Neuronal stem cell (in vitro differentiated cells): ENCODE measurements around the gene ZNF236.

Experiments
- DNase-seq: peaks from one replicate; pipeline ENCODE4 v3.0.0-alpha.2; 2013; ENCODE audit warnings: low spot score
- H2AFZ ChIP-seq: one replicate; pipeline ENCODE4 v1.6.1; 2013; ENCODE audit warnings: mild to moderate bottlenecking, low read length, inconsistent platforms
- H2AK5ac ChIP-seq: 2 replicates; pipeline ENCODE4 v1.6.1; 2013; ENCODE audit warnings: low read depth, mild to moderate bottlenecking, inconsistent platforms, low read length, moderate library complexity, mixed read lengths
- H2BK120ac ChIP-seq: 2 replicates; pipeline ENCODE4 v1.6.1; 2013; ENCODE audit warnings: low read depth, mild to moderate bottlenecking, inconsistent platforms, low read length, moderate library complexity, mixed read lengths
- H2BK12ac ChIP-seq: one replicate; pipeline ENCODE4 v1.6.1; 2013; ENCODE audit warnings: low read length, inconsistent platforms
- H2BK15ac ChIP-seq: 2 replicates; pipeline ENCODE4 v1.6.1; 2013; ENCODE audit warnings: mild to moderate bottlenecking, low read length, inconsistent platforms, mixed read lengths
- H2BK5ac ChIP-seq: one replicate; pipeline ENCODE4 v1.6.1; 2013; ENCODE audit warnings: inconsistent platforms, mild to moderate bottlenecking, low read length, moderate library complexity
- H3K14ac ChIP-seq: one replicate; pipeline ENCODE4 v1.6.1; 2013; ENCODE audit warnings: low read length, inconsistent platforms
- H3K18ac ChIP-seq: 2 replicates; pipeline ENCODE4 v1.6.1; 2013; ENCODE audit warnings: low read length, inconsistent platforms
- H3K23ac ChIP-seq: 2 replicates; pipeline ENCODE4 v1.6.1; 2013; ENCODE audit warnings: low read depth, mild to moderate bottlenecking, mixed read lengths, low read length, inconsistent platforms; ENCODE audit not compliant: poor library complexity
- H3K27ac ChIP-seq: replicated peaks from 3 replicates; pipeline ENCODE4 v1.5.1; 2013; ENCODE audit warnings: low read length, inconsistent platforms
- H3K27me3 ChIP-seq, 3 experiments: 2 replicates each; pipeline ENCODE4 v1.6.1; 2013; ENCODE audit warnings: low read length in 3 of 3, mild to moderate bottlenecking in 2 of 3, inconsistent platforms in 1 of 3, low read depth in 1 of 3, mixed read lengths in 1 of 3, moderate library complexity in 1 of 3; ENCODE audit not compliant: control insufficient read depth in 3 of 3, insufficient read depth in 3 of 3
- H3K36me3 ChIP-seq, 2 donors: replicated peaks in 1 of 2; 2 replicates each; pipeline ENCODE4 v1.6.1; 2013; ENCODE audit warnings: low read length in 2 of 2; ENCODE audit not compliant: control insufficient read depth in 2 of 2, insufficient read depth in 2 of 2
- H3K4ac ChIP-seq: 2 replicates; pipeline ENCODE4 v1.6.1; 2013; ENCODE audit warnings: inconsistent platforms, mild to moderate bottlenecking, low read length, moderate library complexity
- H3K4me1 ChIP-seq, 2 donors: 1 replicate in 1 of 2; 2 replicates in 1 of 2; pipeline ENCODE4 v1.6.1; 2013; ENCODE audit warnings: low read length in 2 of 2, low read depth in 1 of 2; ENCODE audit not compliant: control insufficient read depth in 2 of 2, insufficient read depth in 1 of 2
- H3K4me2 ChIP-seq: one replicate; pipeline ENCODE4 v1.6.1; 2013; ENCODE audit warnings: mild to moderate bottlenecking, low read length, inconsistent platforms; ENCODE audit not compliant: insufficient read depth, poor library complexity, severe bottlenecking
- H3K4me3 ChIP-seq, 2 donors: 2 replicates each; pipeline ENCODE4 v1.5.1; 2013; ENCODE audit warnings: low read length in 2 of 2, mild to moderate bottlenecking in 2 of 2, inconsistent platforms in 1 of 2, moderate library complexity in 1 of 2
- H3K79me1 ChIP-seq: one replicate; pipeline ENCODE4 v1.6.1; 2013; ENCODE audit warnings: low read depth, mild to moderate bottlenecking, inconsistent platforms, low read length, moderate library complexity
- H3K9ac ChIP-seq: one replicate; pipeline ENCODE4 v1.6.1; 2013; ENCODE audit warnings: mild to moderate bottlenecking, low read depth, low read length, inconsistent platforms; ENCODE audit not compliant: poor library complexity
- H3K9me3 ChIP-seq, 2 donors: replicated peaks in 1 of 2; 2 replicates each; pipeline versions ENCODE3 to v1.6.1; 2013; ENCODE audit warnings: low read length in 2 of 2, mild to moderate bottlenecking in 2 of 2, inconsistent platforms in 1 of 2, low read depth in 1 of 2, mixed read lengths in 1 of 2, moderate library complexity in 1 of 2; ENCODE audit not compliant: control insufficient read depth in 2 of 2, insufficient read depth in 1 of 2
- H4K8ac ChIP-seq: one replicate; pipeline ENCODE4 v1.6.1; 2013; ENCODE audit warnings: low read depth, mild to moderate bottlenecking, inconsistent platforms, low read length, moderate library complexity
- H4K91ac ChIP-seq: one replicate; pipeline ENCODE4 v1.6.1; 2013; ENCODE audit warnings: low read length, low read depth, mild to moderate bottlenecking, inconsistent platforms; ENCODE audit not compliant: poor library complexity
- WGBS, 2 donors: extraction: QIAGEN DNeasy Blood & Tissue Kit; methylation state at CpG; one replicate each; pipeline ENCODE4 v1.1.7; 2013; ENCODE audit warnings: missing lambda C conversion rate in 2 of 2, mixed read lengths in 1 of 2; ENCODE audit not compliant: insufficient read length in 2 of 2, insufficient replicate concordance in 1 of 2; ENCODE audit errors: extremely low coverage in 2 of 2; 5-methylcytosine and 5-hydroxymethylcytosine counted together

Gene ZNF236

DNA sequence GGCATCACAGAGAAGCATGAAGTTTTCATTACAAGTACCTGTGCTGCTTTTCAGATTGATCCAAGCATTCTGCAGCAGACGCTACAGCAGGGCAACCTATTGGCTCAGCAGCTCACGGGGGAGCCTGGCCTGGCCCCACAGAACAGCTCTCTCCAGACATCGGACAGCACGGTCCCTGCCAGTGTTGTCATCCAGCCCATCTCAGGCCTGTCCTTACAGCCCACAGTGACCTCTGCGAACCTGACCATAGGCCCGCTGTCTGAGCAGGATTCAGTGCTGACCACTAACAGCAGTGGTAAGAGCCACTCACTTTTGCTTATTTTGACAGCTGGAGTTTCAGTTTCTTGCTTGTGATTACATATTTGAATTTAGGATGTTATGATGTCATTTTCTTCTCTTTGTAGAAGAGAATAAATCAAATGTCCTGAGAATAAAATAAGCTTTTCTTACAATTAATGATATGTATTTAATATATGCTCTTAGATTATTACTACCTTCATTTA, 104.9 kb downstream of the ZNF236 start:
- no CpG with 5 or more reads among the region's 6 CpGs for WGBS, 2 donors

GRCh38 chr18:76928179-76928868, 106.0 kb downstream of the ZNF236 start:
- no peaks in the 10 kb centered on the region for H3K9me3 ChIP-seq
- no peak overlapping the region for H2AFZ ChIP-seq
- H2BK120ac ChIP-seq, result no peak overlapping the region
- no CpG with 5 or more reads among the region's 9 CpGs for WGBS, 2 donors
- H3K23ac ChIP-seq, result no peak overlapping the region
- H3K4ac ChIP-seq, result no peak overlapping the region
- no peak overlapping the region for H3K4me2 ChIP-seq
- H3K79me1 ChIP-seq, result peaks cover 3% of the 10 kb centered on the region
- no peak overlapping the region for H3K18ac ChIP-seq
- H3K4me3 ChIP-seq, result no peak overlapping the region
- no peak for DNase-seq
- H3K27me3 ChIP-seq, result no peaks in the 10 kb centered on the region
- H3K36me3 ChIP-seq, result peaks cover 15 to 91% of the 10 kb centered on the region in 2 donors
- H3K27ac ChIP-seq, result no peak overlapping the region
- no peak overlapping the region for H2BK15ac ChIP-seq
- no peak overlapping the region for H2BK5ac ChIP-seq
- no peak overlapping the region for H4K8ac ChIP-seq
- H4K91ac ChIP-seq, result no peak overlapping the region
- no peak overlapping the region for H2BK12ac ChIP-seq
- no peak overlapping the region for H3K14ac ChIP-seq
- H2AK5ac ChIP-seq, result no peak overlapping the region
- H3K4me1 ChIP-seq, result no peaks in the 10 kb centered on the region
- no peak overlapping the region for H3K9ac ChIP-seq

More for the DNA sequence above, 104.9 kb downstream of the ZNF236 start:
- no peaks in the 10 kb centered on the region for H3K27me3 ChIP-seq
- no peak overlapping the region for H3K4ac ChIP-seq
- no peak overlapping the region for H3K23ac ChIP-seq
- H3K18ac ChIP-seq, result no peak overlapping the region
- H4K8ac ChIP-seq, result no peak overlapping the region
- no peak overlapping the region for H3K4me2 ChIP-seq
- H2AK5ac ChIP-seq, result no peak overlapping the region
- H3K4me3 ChIP-seq, result no peak overlapping the region
- H3K9me3 ChIP-seq, result no peaks in the 10 kb centered on the region
- H3K79me1 ChIP-seq, result peaks cover 3% of the 10 kb centered on the region
- no peak overlapping the region for H4K91ac ChIP-seq
- H3K36me3 ChIP-seq, result peaks cover 12 to 92% of the 10 kb centered on the region in 2 donors
- H3K4me1 ChIP-seq, result no peaks in the 10 kb centered on the region
- no peak overlapping the region for H2BK12ac ChIP-seq
- H2BK15ac ChIP-seq, result no peak overlapping the region
- no peak overlapping the region for H3K27ac ChIP-seq
- no peak overlapping the region for H2BK5ac ChIP-seq
- no peak overlapping the region for H3K9ac ChIP-seq
- no peak overlapping the region for H3K14ac ChIP-seq
- no peak overlapping the region for H2BK120ac ChIP-seq
- H2AFZ ChIP-seq, result no peak overlapping the region
- no peak for DNase-seq

DNA sequence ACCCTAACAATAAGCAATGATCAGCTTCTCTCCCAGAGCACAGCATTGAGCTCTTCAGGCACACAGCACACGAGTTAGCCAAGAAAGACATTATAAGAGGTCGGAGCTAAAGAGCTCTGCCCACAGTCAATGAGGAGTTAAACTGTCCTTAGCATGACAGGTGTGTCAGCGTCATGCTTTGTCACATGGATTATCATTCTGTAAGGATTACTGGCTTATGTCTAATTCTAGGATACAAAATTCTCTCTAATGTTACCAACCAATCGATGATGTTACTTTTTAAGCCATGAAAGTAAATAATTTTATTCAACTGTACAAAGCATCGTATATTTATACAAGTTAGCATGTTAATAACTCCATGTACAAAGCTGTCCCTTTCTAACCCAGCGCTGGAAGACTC, 108.8 kb downstream of the ZNF236 start:
- Histone ChIP-seq H3K4me3 (no peak overlapping the region), H2BK12ac (no peak overlapping the region), H3K79me1 (no peaks in the 10 kb centered on the region), H2BK5ac (no peak overlapping the region), H2AFZ (no peak overlapping the region), H3K4me1 (no peaks in the 10 kb centered on the region), H3K27ac (no peak overlapping the region), H3K36me3 (peaks cover 8 to 80% of the 10 kb centered on the region in 2 donors), H2BK15ac (no peak overlapping the region), H3K27me3 (no peaks in the 10 kb centered on the region), H3K14ac (no peak overlapping the region), H4K8ac (no peak overlapping the region), H3K9ac (no peak overlapping the region), H2BK120ac (no peak overlapping the region), H2AK5ac (no peak overlapping the region), H3K9me3 (no peaks in the 10 kb centered on the region), H4K91ac (no peak overlapping the region), H3K4ac (no peak overlapping the region), H3K23ac (no peak overlapping the region), H3K4me2 (no peak overlapping the region), H3K18ac (no peak overlapping the region)
- WGBS, 2 donors, result no CpG with 5 or more reads among the region's 6 CpGs
- no peak for DNase-seq

- WGBS, 2 donors, result no CpG with 5 or more reads among the region's 11 CpGs
- Histone ChIP-seq H3K27me3 (no peaks in the 10 kb centered on the region), H3K4ac (no peak overlapping the region), H2AK5ac (no peak overlapping the region), H4K91ac (no peak overlapping the region), H2BK120ac (no peak overlapping the region), H3K14ac (no peak overlapping the region), H4K8ac (no peak overlapping the region), H3K9me3 (peaks cover 0 to 2% of the 10 kb centered on the region in 2 donors), H3K79me1 (no peaks in the 10 kb centered on the region), H3K4me2 (no peak overlapping the region), H3K36me3 (peaks cover 9 to 80% of the 10 kb centered on the region in 2 donors), H3K4me3 (no peak overlapping the region), H2BK5ac (no peak overlapping the region), H3K9ac (no peak overlapping the region), H2AFZ (no peak overlapping the region), H2BK15ac (no peak overlapping the region), H3K18ac (no peak overlapping the region), H3K27ac (no peak overlapping the region), H3K23ac (no peak overlapping the region), H3K4me1 (no peaks in the 10 kb centered on the region), H2BK12ac (no peak overlapping the region)
- no peak for DNase-seq
These were observed 109.9 kb downstream of the ZNF236 start for GRCh38 chr18:76932026-76932819.
